ENCODE measurements around the gene RAX2. TPM values are rescaled to one million over a fixed set of nuclear protein-coding genes. Genes with fewer than 3 reads are reported as not detected.
"Not testable (repeated sequence)": the region's sequence is repeated elsewhere in the genome, so short reads cannot be mapped to it uniquely, and the experiment has no call there.

RAX2 gene
- total RNA-seq (2014; rRNA removed; shearing (Covaris generic); ENCODE audit: low replicate concordance) = not detected in 2 replicates

DNA sequence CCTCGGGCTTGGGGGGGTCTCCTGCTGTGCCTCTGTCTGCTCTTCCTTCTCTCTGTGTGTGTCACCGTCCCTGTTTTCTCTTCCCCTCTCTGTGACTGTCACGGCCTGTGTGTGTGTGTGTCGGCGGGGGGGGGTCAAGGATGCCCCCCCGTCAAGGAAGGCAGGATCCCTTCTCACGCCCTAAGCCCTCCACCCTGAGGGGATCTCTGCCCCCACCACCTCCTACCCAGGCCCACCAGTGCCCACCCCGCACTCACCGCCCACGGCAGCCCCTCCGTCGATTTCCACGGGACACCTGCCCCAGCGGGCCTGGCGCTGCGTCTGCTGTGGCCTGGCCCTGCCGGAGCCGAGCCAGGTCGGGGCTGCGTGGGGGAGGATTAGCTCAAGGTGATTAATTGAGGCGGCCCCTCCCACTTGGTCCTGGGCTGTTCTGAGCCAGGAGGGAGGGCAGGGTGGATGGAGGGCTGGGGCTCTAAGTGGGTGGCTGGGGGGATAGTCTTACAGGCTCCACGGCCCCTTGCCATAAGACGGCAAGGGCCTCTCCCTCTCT is at the start of gene RAX2:
Gene RAX2, minus strand, starts transcription at position 323 of the 550 bp plus-strand sequence. CDS start 486 bp downstream, outside the sequence.
- Histone ChIP-seq H3K9me3 (ENCODE audit: low read length) (no peaks in the 10 kb centered on the region), H3K4me1 (ENCODE audit: low read length) (no peaks in the 10 kb centered on the region), H2AFZ (ENCODE audit: low read length) (no peak within 1 kb of the TSS), H3K79me2 (ENCODE audit: low read length) (no peaks in the 10 kb centered on the region), H3K36me3 (ENCODE audit: insufficient read depth, low read length) (no peaks in the 10 kb centered on the region), H4K20me1 (ENCODE audit: insufficient read depth, low read depth, low read length) (no peaks in the 10 kb centered on the region), H3K4me3 (ENCODE audit: low read length) (no peak within 1 kb of the TSS), H3K27ac (ENCODE audit: low read length) (no peak within 1 kb of the TSS), H3K4me2 (ENCODE audit: low read depth, low read length, poor library complexity, severe bottlenecking) (no peak within 1 kb of the TSS), H3K9me2 (replicated peaks; ENCODE audit: insufficient read depth, low read length) (no peaks in the 10 kb centered on the region), H3K27me3 (ENCODE audit: low read length) (no peaks in the 10 kb centered on the region), H3K9ac (ENCODE audit: low read length) (no peak within 1 kb of the TSS)
- no peak for DNase-seq

DNA sequence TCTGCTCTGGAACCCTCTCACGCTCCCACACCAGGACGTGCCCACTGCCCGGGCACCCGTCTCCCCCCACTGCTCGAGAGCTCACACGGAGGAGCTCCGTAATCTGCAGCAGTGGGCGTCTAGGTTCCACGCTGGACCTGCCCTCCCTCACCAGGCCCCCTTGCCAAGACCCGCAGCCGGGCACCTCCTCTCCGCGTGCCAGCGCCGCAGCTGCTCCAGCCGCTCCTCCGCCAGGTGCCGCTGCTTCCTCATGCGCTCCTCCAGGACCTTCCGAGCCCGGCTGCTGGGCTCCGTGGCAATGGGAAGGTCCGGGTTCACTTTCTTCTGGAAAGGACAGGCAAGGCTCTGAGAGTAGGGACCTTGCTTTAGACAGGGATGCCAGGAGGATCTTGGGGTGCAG is 49.1 kb upstream of the RAX2 start:
- no peak overlapping the region for H3K4me3 ChIP-seq (ENCODE audit: low read length)
- H3K4me2 ChIP-seq (ENCODE audit: low read depth, low read length, poor library complexity, severe bottlenecking) = no peak overlapping the region
- no peaks in the 10 kb centered on the region for H3K36me3 ChIP-seq (ENCODE audit: insufficient read depth, low read length)
- no peak overlapping the region for H3K27ac ChIP-seq (ENCODE audit: low read length)
- no peaks in the 10 kb centered on the region for H3K9me3 ChIP-seq (ENCODE audit: low read length)
- H3K27me3 ChIP-seq (ENCODE audit: low read length) = no peaks in the 10 kb centered on the region
- no peak for DNase-seq
- peaks cover 12% of the 10 kb centered on the region; the same call in 1 of the 2 replicates for H4K20me1 ChIP-seq (ENCODE audit: insufficient read depth, low read depth, low read length)
- H3K9ac ChIP-seq (ENCODE audit: low read length) = no peak overlapping the region
- H3K79me2 ChIP-seq (ENCODE audit: low read length) = no peaks in the 10 kb centered on the region
- no peaks in the 10 kb centered on the region for H3K4me1 ChIP-seq (ENCODE audit: low read length)
- H3K9me2 ChIP-seq (replicated peaks; ENCODE audit: insufficient read depth, low read length) = no peaks in the 10 kb centered on the region
- no peak overlapping the region for H2AFZ ChIP-seq (ENCODE audit: low read length)

DNA sequence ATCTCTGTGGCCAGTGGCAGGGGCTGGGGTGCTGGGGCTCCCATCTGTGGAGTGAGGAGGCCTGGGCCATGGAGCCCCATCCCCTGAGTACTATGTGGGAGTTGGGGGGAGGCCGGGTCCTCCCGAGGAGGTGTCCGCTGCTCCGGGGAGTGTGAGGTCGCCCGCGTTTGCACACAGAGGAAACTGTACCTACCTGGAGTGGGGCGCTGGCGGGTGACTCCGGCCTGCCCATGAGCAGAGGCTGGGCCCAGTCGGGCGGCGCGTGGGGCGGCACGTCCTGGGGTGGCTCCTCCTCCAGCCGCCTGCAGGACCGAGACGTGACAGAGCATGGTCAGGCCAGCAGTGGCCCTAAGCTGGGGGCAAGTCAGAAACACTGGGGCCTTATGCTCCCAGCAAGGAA is 48.0 kb upstream of the RAX2 start:
- Histone ChIP-seq H3K9me3 (ENCODE audit: low read length) (no peaks in the 10 kb centered on the region), H3K9ac (ENCODE audit: low read length) (no peak overlapping the region), H2AFZ (ENCODE audit: low read length) (no peak overlapping the region), H3K9me2 (replicated peaks; ENCODE audit: insufficient read depth, low read length) (no peaks in the 10 kb centered on the region), H4K20me1 (ENCODE audit: insufficient read depth, low read depth, low read length) (peaks cover 12% of the 10 kb centered on the region; the same call in 1 of the 2 replicates), H3K4me3 (ENCODE audit: low read length) (no peak overlapping the region), H3K36me3 (ENCODE audit: insufficient read depth, low read length) (no peaks in the 10 kb centered on the region), H3K4me1 (ENCODE audit: low read length) (no peaks in the 10 kb centered on the region), H3K27ac (ENCODE audit: low read length) (no peak overlapping the region), H3K27me3 (ENCODE audit: low read length) (no peaks in the 10 kb centered on the region), H3K4me2 (ENCODE audit: low read depth, low read length, poor library complexity, severe bottlenecking) (no peak overlapping the region), H3K79me2 (ENCODE audit: low read length) (no peaks in the 10 kb centered on the region)
- no peak for DNase-seq

DNA sequence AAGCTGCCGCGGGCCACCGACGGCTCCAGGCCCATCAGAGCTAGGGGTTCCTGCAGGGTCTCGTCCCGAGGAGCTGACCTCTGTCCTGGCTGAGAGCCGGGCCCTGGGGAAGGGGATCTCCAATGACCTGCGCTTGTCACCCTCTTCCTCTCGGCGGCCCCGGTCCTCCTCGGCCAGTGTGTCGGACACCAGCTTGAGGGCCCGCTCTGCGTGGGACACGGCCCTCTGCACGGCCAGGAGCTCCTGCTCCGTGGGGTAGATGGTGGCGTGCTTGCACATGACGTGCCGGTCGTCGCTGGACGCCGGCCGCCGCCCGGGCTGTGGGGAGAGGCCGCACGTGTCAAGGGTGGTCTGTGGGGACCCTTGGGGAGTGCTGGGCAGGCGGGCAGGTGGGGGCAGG is 46.9 kb upstream of the RAX2 start:
- peaks cover 22% of the 10 kb centered on the region; the same call in 1 of the 2 replicates for H4K20me1 ChIP-seq (ENCODE audit: insufficient read depth, low read depth, low read length)
- H3K4me3 ChIP-seq (ENCODE audit: low read length) = no peak overlapping the region
- H3K79me2 ChIP-seq (ENCODE audit: low read length) = no peaks in the 10 kb centered on the region
- H3K27me3 ChIP-seq (ENCODE audit: low read length) = no peaks in the 10 kb centered on the region
- no peaks in the 10 kb centered on the region for H3K9me3 ChIP-seq (ENCODE audit: low read length)
- no peaks in the 10 kb centered on the region for H3K36me3 ChIP-seq (ENCODE audit: insufficient read depth, low read length)
- no peak overlapping the region for H3K4me2 ChIP-seq (ENCODE audit: low read depth, low read length, poor library complexity, severe bottlenecking)
- H3K9ac ChIP-seq (ENCODE audit: low read length) = no peak overlapping the region
- no peak overlapping the region for H3K27ac ChIP-seq (ENCODE audit: low read length)
- H2AFZ ChIP-seq (ENCODE audit: low read length) = no peak overlapping the region
- DNase-seq = peak; percentile 14
- no peaks in the 10 kb centered on the region for H3K9me2 ChIP-seq (replicated peaks; ENCODE audit: insufficient read depth, low read length)
- no peaks in the 10 kb centered on the region for H3K4me1 ChIP-seq (ENCODE audit: low read length)

DNA sequence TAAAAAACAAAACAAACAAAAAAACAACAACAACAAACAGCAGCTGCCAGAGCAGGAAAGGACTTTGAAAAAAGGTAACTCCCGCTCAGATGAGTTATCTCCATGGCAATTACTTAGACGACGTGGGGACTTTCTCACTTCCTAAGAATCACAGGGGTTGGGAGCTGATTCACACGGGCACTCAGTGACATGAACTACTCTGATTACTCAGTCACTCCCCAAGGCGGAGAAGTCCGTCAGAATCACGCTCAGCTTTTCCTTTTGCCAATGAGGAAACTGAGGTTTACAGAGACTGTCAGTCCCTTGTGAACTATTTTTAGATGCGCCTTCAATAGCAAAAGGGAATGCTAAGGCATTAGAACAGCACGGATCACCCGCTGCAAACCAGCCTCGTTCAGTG is 46.4 kb upstream of the RAX2 start:
- H3K9ac ChIP-seq (ENCODE audit: low read length) = no peak overlapping the region
- H3K27ac ChIP-seq (ENCODE audit: low read length) = no peak overlapping the region
- no peaks in the 10 kb centered on the region for H3K36me3 ChIP-seq (ENCODE audit: insufficient read depth, low read length)
- H4K20me1 ChIP-seq (ENCODE audit: insufficient read depth, low read depth, low read length) = peaks cover 25% of the 10 kb centered on the region; the same call in 1 of the 2 replicates
- H3K4me2 ChIP-seq (ENCODE audit: low read depth, low read length, poor library complexity, severe bottlenecking) = no peak overlapping the region
- no peaks in the 10 kb centered on the region for H3K4me1 ChIP-seq (ENCODE audit: low read length)
- DNase-seq = peak; percentile 27
- no peaks in the 10 kb centered on the region for H3K79me2 ChIP-seq (ENCODE audit: low read length)
- no peaks in the 10 kb centered on the region for H3K9me2 ChIP-seq (replicated peaks; ENCODE audit: insufficient read depth, low read length)
- H3K27me3 ChIP-seq (ENCODE audit: low read length) = no peaks in the 10 kb centered on the region
- H3K9me3 ChIP-seq (ENCODE audit: low read length) = no peaks in the 10 kb centered on the region
- H2AFZ ChIP-seq (ENCODE audit: low read length) = no peak overlapping the region
- H3K4me3 ChIP-seq (ENCODE audit: low read length) = no peak overlapping the region

DNA sequence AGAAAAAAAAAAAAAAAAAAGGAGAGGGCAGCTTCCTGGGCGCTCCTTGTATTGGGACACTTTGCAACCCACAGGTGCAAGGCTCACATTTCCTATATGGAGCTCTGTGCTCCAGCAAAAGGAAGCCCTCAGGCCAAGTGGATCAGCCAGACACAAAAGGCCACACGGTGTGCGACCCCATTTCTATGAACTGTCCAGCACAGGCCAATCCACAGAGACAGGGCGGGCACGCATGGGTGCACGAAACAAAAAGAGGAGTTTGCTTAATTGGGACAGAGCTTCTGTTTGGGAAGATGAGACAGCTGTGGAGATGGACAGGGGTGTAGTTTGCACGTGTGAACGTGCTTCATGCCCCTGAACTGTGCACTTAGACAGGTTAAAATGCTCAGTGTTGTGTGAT is 45.7 kb upstream of the RAX2 start:
- no peaks in the 10 kb centered on the region for H3K36me3 ChIP-seq (ENCODE audit: insufficient read depth, low read length)
- no peak overlapping the region for H2AFZ ChIP-seq (ENCODE audit: low read length)
- peaks cover 28% of the 10 kb centered on the region; the same call in 1 of the 2 replicates for H4K20me1 ChIP-seq (ENCODE audit: insufficient read depth, low read depth, low read length)
- H3K9ac ChIP-seq (ENCODE audit: low read length) = no peak overlapping the region
- no peaks in the 10 kb centered on the region for H3K9me2 ChIP-seq (replicated peaks; ENCODE audit: insufficient read depth, low read length)
- H3K4me3 ChIP-seq (ENCODE audit: low read length) = no peak overlapping the region
- H3K4me2 ChIP-seq (ENCODE audit: low read depth, low read length, poor library complexity, severe bottlenecking) = no peak overlapping the region
- no peaks in the 10 kb centered on the region for H3K79me2 ChIP-seq (ENCODE audit: low read length)
- H3K9me3 ChIP-seq (ENCODE audit: low read length) = no peaks in the 10 kb centered on the region
- no peak overlapping the region for H3K27ac ChIP-seq (ENCODE audit: low read length)
- peak; percentile 5 for DNase-seq
- no peaks in the 10 kb centered on the region for H3K4me1 ChIP-seq (ENCODE audit: low read length)
- H3K27me3 ChIP-seq (ENCODE audit: low read length) = no peaks in the 10 kb centered on the region

DNA sequence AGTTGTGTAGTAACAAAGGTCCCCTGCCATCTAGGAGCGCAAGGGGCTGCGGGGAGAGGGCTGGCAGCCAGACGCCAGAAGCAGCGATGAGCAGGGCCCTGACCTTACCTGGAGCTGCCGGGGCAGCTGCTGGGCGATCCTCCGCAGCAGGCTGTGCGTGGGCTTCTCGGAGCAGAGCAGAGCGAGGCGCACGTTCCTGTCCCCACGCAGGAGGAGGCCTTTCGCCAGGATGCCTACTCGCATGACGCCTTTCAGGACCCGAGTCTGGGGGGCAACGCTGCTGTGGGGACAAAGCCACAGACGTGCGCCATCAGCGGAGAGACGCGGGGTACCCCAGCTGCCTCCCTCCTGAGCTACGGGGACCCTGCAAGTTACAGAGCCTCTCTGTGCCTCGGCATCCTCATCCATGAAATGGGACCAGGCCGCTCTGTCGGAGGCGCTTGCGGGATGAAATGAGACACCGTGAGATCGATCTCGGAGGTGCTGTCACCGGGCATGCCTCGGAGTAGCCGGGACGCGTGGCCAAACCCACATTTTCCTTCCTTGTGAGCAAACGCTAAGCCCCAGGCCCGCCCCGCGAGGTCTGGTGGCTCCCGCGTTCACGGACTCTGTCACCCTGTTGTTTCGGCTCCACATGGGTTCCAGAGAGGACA is 44.7 kb upstream of the RAX2 start:
- Histone ChIP-seq H3K79me2 (ENCODE audit: low read length) (no peaks in the 10 kb centered on the region), H3K4me2 (ENCODE audit: low read depth, low read length, poor library complexity, severe bottlenecking) (no peak overlapping the region), H3K27me3 (ENCODE audit: low read length) (no peaks in the 10 kb centered on the region), H3K9me3 (ENCODE audit: low read length) (no peaks in the 10 kb centered on the region), H3K9ac (ENCODE audit: low read length) (no peak overlapping the region), H3K4me3 (ENCODE audit: low read length) (no peak overlapping the region), H2AFZ (ENCODE audit: low read length) (no peak overlapping the region), H3K27ac (ENCODE audit: low read length) (no peak overlapping the region), H3K36me3 (ENCODE audit: insufficient read depth, low read length) (no peaks in the 10 kb centered on the region), H3K9me2 (replicated peaks; ENCODE audit: insufficient read depth, low read length) (no peaks in the 10 kb centered on the region), H3K4me1 (ENCODE audit: low read length) (no peaks in the 10 kb centered on the region), H4K20me1 (ENCODE audit: insufficient read depth, low read depth, low read length) (peaks cover 32% of the 10 kb centered on the region; the same call in 1 of the 2 replicates)
- peak; percentile 14 for DNase-seq

DNA sequence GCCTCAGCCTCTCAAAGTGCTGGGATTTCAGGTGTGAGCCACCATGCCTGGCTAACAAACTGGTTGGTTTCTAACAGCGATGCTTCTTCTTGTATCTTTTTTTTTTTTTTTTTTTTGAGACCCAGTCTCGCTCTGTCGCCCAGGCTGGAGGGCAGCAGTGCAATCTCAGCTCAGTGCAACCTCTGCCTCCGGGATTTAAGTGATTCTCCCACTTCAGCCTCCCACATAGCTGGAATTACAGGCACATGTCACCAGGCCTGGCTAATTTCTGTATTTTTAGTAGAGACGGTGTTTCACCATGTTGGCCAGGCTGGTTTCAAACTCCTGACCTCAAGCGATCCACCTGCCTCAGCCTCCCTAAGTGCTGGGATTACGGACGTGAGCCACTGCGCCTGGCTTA is 44.1 kb upstream of the RAX2 start:
- H3K4me3 ChIP-seq (ENCODE audit: low read length); H3K27ac ChIP-seq (ENCODE audit: low read length); H3K27me3 ChIP-seq (ENCODE audit: low read length); H2AFZ ChIP-seq (ENCODE audit: low read length); H3K79me2 ChIP-seq (ENCODE audit: low read length); H3K9me3 ChIP-seq (ENCODE audit: low read length); H3K9me2 ChIP-seq (replicated peaks; ENCODE audit: insufficient read depth, low read length); H3K4me1 ChIP-seq (ENCODE audit: low read length); H3K36me3 ChIP-seq (ENCODE audit: insufficient read depth, low read length); H3K9ac ChIP-seq (ENCODE audit: low read length); H3K4me2 ChIP-seq (ENCODE audit: low read depth, low read length, poor library complexity, severe bottlenecking): not testable (repeated sequence)
- H4K20me1 ChIP-seq (ENCODE audit: insufficient read depth, low read depth, low read length) = peaks cover 32% of the 10 kb centered on the region; the same call in 1 of the 2 replicates
- peak; percentile 1 for DNase-seq

Data from Karpas-422 (cell line).